MM.1S (cell line): ENCODE data around the gene GPRC5D.

ENCODE experiments used
- EZH2 ChIP-seq: fragments of 300-600 bp; sonication (generic); optimal IDR thresholded peaks from 2 replicates; pipeline ENCODE3; 2017; ENCODE audit warnings: low read depth, mild to moderate bottlenecking, antibody characterized with exemption, low read length, mixed read lengths
- EZH2phosphoT487 ChIP-seq: fragments of 300-600 bp; sonication (generic); IDR thresholded peaks from 2 replicates; pipeline ENCODE4 v1.6.1; 2018; ENCODE audit warnings: antibody characterized with exemption, low read length
- TF ChIP-seq, protein P1 (sequence below): fragments of 300-600 bp; sonication (generic); IDR thresholded peaks from 2 replicates; pipeline ENCODE4 v1.5.1; 2016; ENCODE audit warnings: antibody characterized with exemption, low read length, mixed read lengths

DNA sequence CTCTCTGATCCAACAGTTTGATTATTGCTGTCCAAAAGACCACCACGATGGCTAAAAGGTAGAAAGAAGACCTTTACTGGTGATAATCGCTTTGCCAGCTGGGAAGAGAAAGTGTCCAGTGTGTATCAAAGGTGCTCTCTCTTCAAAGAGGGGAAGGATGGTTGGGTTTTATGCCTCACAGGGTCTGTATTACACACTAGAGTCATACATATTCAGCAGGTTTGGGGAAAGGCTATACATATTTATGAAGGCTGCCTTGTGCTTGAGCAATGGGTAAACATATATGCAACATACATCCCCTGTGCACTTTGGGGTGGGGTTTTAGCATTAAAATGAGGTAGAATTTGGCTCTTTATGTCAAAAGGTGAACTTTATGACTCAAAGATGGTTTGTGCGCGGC, 18.2 kb downstream of the GPRC5D start:
- TF ChIP-seq, protein P1, sequence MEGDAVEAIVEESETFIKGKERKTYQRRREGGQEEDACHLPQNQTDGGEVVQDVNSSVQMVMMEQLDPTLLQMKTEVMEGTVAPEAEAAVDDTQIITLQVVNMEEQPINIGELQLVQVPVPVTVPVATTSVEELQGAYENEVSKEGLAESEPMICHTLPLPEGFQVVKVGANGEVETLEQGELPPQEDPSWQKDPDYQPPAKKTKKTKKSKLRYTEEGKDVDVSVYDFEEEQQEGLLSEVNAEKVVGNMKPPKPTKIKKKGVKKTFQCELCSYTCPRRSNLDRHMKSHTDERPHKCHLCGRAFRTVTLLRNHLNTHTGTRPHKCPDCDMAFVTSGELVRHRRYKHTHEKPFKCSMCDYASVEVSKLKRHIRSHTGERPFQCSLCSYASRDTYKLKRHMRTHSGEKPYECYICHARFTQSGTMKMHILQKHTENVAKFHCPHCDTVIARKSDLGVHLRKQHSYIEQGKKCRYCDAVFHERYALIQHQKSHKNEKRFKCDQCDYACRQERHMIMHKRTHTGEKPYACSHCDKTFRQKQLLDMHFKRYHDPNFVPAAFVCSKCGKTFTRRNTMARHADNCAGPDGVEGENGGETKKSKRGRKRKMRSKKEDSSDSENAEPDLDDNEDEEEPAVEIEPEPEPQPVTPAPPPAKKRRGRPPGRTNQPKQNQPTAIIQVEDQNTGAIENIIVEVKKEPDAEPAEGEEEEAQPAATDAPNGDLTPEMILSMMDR = no peak
- TF ChIP-seq EZH2phosphoT487 (no peak), EZH2 (no peak)
